Neutrophil (primary cell): ENCODE data around the gene TCF7.

ENCODE experiments used
- H3K27ac ChIP-seq: fragments of 200-600 bp; sonication (generic); 2 replicates; pipeline ENCODE4 v1.5.1; 2016; ENCODE audit warnings: mild to moderate bottlenecking, moderate library complexity
- H3K27me3 ChIP-seq: fragments of 200-600 bp; sonication (generic); 2 replicates; pipeline ENCODE4 v1.6.0; 2016; ENCODE audit warnings: mild to moderate bottlenecking
- H3K36me3 ChIP-seq: fragments of 200-600 bp; sonication (generic); 2 replicates; pipeline ENCODE4 v1.5.1; 2017
- H3K4me1 ChIP-seq, 2 experiments: fragments of 200-600 bp in 1 of 2; sonication (generic) in 1 of 2; 1 replicate in 1 of 2; 2 replicates in 1 of 2; pipeline versions ENCODE4 v1.5.1 to v1.6.1; 2013 to 2016; ENCODE audit warnings: low read depth in 1 of 2, low read length in 1 of 2, mild to moderate bottlenecking in 1 of 2, moderate library complexity in 1 of 2; ENCODE audit not compliant: control insufficient read depth in 1 of 2, insufficient read depth in 1 of 2
- H3K4me3 ChIP-seq, 2 experiments: fragments of 200-600 bp in 1 of 2; sonication (generic) in 1 of 2; 1 replicate in 1 of 2; 2 replicates in 1 of 2; pipeline ENCODE4 v1.5.1; 2013 to 2016; ENCODE audit warnings: low read depth in 1 of 2, low read length in 1 of 2, mild to moderate bottlenecking in 1 of 2, moderate library complexity in 1 of 2
- H3K9me3 ChIP-seq: fragments of 200-600 bp; sonication (generic); 2 replicates; pipeline ENCODE4 v1.5.1; 2016
- TF ChIP-seq, protein P1 (sequence below): fragments of 200-600 bp; sonication (generic); IDR thresholded peaks from 2 replicates; pipeline ENCODE4 v1.5.1; 2016; ENCODE audit warnings: antibody characterized with exemption

Gene TCF7

DNA sequence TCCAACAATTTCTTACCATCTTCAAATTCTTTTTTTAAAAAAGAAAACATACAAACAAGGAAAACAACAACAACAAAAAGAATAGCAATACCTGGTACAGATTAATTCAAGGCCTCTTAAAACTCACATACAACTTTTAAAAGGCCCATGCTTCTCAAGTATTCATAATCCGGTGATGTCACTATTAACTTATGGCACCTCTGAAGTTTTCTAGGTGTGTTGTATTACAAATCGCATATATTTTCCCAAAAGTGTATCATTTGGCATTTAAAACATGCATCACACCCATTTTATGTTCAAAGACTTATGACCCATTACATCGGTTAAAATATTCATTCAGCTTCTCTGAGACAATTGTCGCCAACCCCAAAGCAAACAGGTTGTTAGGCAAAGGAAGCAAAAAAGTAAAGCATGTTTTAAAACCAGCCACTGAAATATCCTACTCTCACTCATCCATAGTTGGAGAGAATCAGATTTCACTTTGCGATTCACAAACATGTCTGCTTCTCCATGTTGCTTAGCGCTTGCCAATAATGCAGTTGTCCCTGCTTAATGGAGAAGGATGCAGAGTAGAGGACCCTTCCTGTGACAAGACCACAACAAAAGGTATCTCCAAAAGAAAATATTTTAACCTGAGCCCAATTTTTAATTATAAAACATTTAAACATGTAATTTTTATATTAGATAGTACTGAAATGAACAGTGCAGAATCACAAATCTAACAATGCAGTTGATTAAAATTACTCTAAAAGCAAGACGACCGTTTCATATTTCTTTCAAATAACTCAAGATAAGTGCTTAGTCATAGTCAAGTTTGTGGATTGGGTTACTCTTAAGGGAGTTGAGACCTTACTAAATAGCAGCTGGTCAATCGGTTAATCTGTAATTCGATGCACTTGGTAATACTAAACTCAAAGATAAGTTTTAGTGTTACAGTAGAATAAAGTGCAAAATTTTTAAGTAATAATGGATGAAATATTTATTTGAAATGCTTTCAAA, 60.7 kb downstream of the TCF7 start:
- H3K9me3 ChIP-seq, result no peaks in the 10 kb centered on the region
- peaks cover 36% of the 10 kb centered on the region for H3K36me3 ChIP-seq
- TF ChIP-seq, protein P1, sequence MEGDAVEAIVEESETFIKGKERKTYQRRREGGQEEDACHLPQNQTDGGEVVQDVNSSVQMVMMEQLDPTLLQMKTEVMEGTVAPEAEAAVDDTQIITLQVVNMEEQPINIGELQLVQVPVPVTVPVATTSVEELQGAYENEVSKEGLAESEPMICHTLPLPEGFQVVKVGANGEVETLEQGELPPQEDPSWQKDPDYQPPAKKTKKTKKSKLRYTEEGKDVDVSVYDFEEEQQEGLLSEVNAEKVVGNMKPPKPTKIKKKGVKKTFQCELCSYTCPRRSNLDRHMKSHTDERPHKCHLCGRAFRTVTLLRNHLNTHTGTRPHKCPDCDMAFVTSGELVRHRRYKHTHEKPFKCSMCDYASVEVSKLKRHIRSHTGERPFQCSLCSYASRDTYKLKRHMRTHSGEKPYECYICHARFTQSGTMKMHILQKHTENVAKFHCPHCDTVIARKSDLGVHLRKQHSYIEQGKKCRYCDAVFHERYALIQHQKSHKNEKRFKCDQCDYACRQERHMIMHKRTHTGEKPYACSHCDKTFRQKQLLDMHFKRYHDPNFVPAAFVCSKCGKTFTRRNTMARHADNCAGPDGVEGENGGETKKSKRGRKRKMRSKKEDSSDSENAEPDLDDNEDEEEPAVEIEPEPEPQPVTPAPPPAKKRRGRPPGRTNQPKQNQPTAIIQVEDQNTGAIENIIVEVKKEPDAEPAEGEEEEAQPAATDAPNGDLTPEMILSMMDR, result no peak
- peak overlapping the region; percentile 99 for H3K27ac ChIP-seq
- peaks cover 5% of the 10 kb centered on the region for H3K27me3 ChIP-seq
- peak overlapping the region; percentile 85 to 93 for H3K4me3 ChIP-seq
- peaks cover 22 to 28% of the 10 kb centered on the region in 2 experiments for H3K4me1 ChIP-seq

- peak overlapping the region; percentile 85 to 93 for H3K4me3 ChIP-seq
- H3K27me3 ChIP-seq, result peaks cover 5% of the 10 kb centered on the region
- H3K27ac ChIP-seq, result peak overlapping the region; percentile 99
- H3K36me3 ChIP-seq, result peaks cover 27% of the 10 kb centered on the region
- no peaks in the 10 kb centered on the region for H3K9me3 ChIP-seq
- TF ChIP-seq, protein P1, result no peak
- peaks cover 22 to 28% of the 10 kb centered on the region in 2 experiments for H3K4me1 ChIP-seq
These were observed 61.5 kb downstream of the TCF7 start for GRCh38 chr5:134175921-134176510.

- peaks cover 22 to 28% of the 10 kb centered on the region in 2 experiments for H3K4me1 ChIP-seq
- H3K27ac ChIP-seq, result peak within 1 kb of the TSS; percentile 99
- peaks cover 20% of the 10 kb centered on the region for H3K36me3 ChIP-seq
- H3K27me3 ChIP-seq, result peaks cover 5% of the 10 kb centered on the region
- no peaks in the 10 kb centered on the region for H3K9me3 ChIP-seq
- TF ChIP-seq, protein P1, result no peak
- H3K4me3 ChIP-seq, result peak within 1 kb of the TSS; percentile 85 to 93
These were observed 62.3 kb downstream of the TCF7 start, which contains the start of gene SKP1 for GRCh38 chr5:134176511-134177368. Gene SKP1, minus strand, starts transcription at chr5:134176950. Its CDS starts 2,928 bp downstream, at chr5:134174022.

DNA sequence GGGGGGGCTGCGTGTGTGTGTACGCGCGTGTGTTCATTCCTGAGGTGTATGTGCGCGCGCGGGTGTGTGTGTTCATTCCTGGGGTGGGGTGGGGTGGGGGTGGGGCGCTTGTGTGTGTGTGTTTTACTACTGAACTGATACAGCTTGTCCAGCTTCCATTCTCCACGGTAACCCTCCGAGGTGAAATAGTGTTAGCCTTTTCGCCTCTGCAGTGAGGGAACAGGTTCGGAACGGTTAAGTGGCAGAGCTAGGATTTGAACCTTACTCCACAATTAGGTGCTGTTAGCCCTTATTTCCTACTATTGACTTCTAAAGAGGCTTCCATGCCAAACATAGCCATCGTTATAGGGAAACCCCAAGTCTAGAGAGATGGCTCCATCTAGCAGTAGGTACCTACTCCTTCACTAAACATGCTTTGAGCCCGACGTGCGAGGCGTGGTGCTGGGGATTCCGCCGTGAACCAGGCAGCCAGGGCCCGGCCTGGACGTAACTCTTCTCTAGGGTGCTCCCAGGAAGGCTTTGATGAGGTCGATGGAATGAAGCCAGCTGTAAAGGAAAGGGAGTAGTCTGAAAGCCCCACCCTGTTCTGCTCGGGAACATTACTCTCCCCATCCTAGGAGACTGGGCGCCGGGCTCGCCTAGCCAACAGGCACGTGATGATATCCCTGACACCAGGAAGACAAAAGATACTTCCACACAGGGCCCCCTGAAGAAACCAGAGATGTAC, 63.1 kb downstream of the TCF7 start:
- H3K4me3 ChIP-seq, result peak overlapping the region; percentile 85 to 93
- TF ChIP-seq, protein P1, result no peak
- H3K9me3 ChIP-seq, result no peaks in the 10 kb centered on the region
- peaks cover 5% of the 10 kb centered on the region for H3K27me3 ChIP-seq
- H3K27ac ChIP-seq, result peak overlapping the region; percentile 99
- H3K36me3 ChIP-seq, result peaks cover 12% of the 10 kb centered on the region
- H3K4me1 ChIP-seq, result peaks cover 22 to 28% of the 10 kb centered on the region in 2 experiments
